ENCODE data around the gene CDC42EP1.
A peak's percentile ranks its signal among the peaks of the same experiment; 100 is the strongest.

- peak; percentile 54 for TF ChIP-seq CTCF (IDR thresholded peaks at IDR 0.05; ENCODE audit: low read length)
- TF ChIP-seq EZH2 (IDR thresholded peaks at IDR 0.05; ENCODE audit: borderline replicate concordance, low read length): no peak
Measured at GRCh38 chr22:37594237-37594636, 34.0 kb downstream of the CDC42EP1 start.
